MM.1S (cell line): ENCODE results near the gene NQO1.

ENCODE experiments used
- EZH2 ChIP-seq: fragments of 300-600 bp; sonication (generic); optimal IDR thresholded peaks from 2 replicates; pipeline ENCODE3; 2017; ENCODE audit warnings: low read depth, mild to moderate bottlenecking, antibody characterized with exemption, low read length, mixed read lengths
- EZH2phosphoT487 ChIP-seq: fragments of 300-600 bp; sonication (generic); IDR thresholded peaks from 2 replicates; pipeline ENCODE4 v1.6.1; 2018; ENCODE audit warnings: antibody characterized with exemption, low read length
- TF ChIP-seq, protein P1 (sequence below): fragments of 300-600 bp; sonication (generic); IDR thresholded peaks from 2 replicates; pipeline ENCODE4 v1.5.1; 2016; ENCODE audit warnings: antibody characterized with exemption, low read length, mixed read lengths

- TF ChIP-seq, protein P1, sequence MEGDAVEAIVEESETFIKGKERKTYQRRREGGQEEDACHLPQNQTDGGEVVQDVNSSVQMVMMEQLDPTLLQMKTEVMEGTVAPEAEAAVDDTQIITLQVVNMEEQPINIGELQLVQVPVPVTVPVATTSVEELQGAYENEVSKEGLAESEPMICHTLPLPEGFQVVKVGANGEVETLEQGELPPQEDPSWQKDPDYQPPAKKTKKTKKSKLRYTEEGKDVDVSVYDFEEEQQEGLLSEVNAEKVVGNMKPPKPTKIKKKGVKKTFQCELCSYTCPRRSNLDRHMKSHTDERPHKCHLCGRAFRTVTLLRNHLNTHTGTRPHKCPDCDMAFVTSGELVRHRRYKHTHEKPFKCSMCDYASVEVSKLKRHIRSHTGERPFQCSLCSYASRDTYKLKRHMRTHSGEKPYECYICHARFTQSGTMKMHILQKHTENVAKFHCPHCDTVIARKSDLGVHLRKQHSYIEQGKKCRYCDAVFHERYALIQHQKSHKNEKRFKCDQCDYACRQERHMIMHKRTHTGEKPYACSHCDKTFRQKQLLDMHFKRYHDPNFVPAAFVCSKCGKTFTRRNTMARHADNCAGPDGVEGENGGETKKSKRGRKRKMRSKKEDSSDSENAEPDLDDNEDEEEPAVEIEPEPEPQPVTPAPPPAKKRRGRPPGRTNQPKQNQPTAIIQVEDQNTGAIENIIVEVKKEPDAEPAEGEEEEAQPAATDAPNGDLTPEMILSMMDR: no peak
- TF ChIP-seq EZH2 (no peak), EZH2phosphoT487 (no peak)
These were observed 24.5 kb downstream of the NQO1 start for GRCh38 chr16:69701866-69702265.
